ENCODE data around the gene EML3. TPM values are rescaled to one million over a fixed set of nuclear protein-coding genes. Genes with fewer than 3 reads are reported as not detected.

EML3 gene
- total and polyA plus RNA-seq, 2 of the 8 experiments (the other 6 are each of a cell fraction or from before 2014, with no cell fraction given), result 19.2 to 29.9 TPM

- TF ChIP-seq MAX (IDR thresholded peaks at IDR 0.05) (no peak), POLR2A (IDR thresholded peaks at IDR 0.05; ENCODE audit: control extremely low read depth in 1 of 2, low read depth in 2 of 2, low read length in 2 of 2) (no peak), EP300 (IDR thresholded peaks at IDR 0.05; ENCODE audit: borderline replicate concordance in 1 of 2, low read depth in 2 of 2, low read length in 2 of 2) (no peak), TAF1 (IDR thresholded peaks at IDR 0.05; ENCODE audit: low read depth, low read length) (no peak), TEAD4 (IDR thresholded peaks at IDR 0.05; ENCODE audit: low read depth, low read length) (no peak), SUZ12 (IDR thresholded peaks at IDR 0.05; ENCODE audit: low read length) (no peak)
Observed at GRCh38 chr11:62615521-62615920, 2.9 kb upstream of the EML3 start (continued).
